HG02759 (cell line): Measurements from ENCODE around the gene IL10RA.
"Not testable (repeated sequence)": the region's sequence is repeated elsewhere in the genome, so short reads cannot be mapped to it uniquely, and the experiment has no call there.

Experiments
- ATAC-seq: cut with Tn5 transposase; IDR thresholded peaks from one replicate; pipeline ENCODE4 v1.9.1; 2021; ENCODE audit warnings: mild to moderate bottlenecking, moderate library complexity; ENCODE audit not compliant: unreplicated experiment

Gene IL10RA

DNA sequence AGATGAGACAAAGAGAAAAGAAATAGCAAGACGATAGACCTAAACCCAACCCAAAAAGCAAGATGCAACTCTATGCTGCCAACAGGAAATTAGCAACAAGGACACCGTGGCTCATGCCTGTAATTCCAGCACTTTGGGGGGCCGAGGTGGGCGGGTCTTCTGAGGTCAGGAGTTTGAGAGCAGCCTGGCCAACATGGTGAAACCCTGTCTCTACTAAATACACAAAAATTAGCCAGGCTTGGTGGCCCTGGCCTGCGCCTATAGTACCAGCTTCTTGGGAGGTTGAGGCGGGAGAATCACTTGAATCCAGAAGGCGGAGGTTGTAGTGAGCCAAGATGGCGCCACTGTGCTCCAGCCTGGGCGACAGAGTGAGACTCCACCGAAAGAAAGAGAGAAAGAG, 24.3 kb upstream of the IL10RA start:
- no peak for ATAC-seq

DNA sequence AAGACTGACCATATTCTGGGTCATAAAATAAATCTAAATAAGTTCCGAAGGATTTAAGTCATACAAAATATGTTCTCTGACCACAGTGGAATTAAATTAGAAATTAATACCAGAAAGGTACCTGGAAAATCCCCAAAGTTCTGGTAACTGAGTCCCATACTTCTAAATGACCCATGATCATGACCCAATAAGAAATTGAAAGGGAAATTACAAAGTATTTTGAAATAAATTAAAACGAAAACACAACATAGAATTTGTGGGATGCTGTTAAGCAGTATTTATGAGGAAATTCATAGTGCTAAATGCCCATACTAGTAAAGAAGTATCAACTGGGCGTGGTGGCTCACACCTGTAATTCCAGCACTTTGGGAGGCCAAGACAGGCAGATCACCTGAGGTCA, 23.4 kb upstream of the IL10RA start:
- ATAC-seq, result no peak

DNA sequence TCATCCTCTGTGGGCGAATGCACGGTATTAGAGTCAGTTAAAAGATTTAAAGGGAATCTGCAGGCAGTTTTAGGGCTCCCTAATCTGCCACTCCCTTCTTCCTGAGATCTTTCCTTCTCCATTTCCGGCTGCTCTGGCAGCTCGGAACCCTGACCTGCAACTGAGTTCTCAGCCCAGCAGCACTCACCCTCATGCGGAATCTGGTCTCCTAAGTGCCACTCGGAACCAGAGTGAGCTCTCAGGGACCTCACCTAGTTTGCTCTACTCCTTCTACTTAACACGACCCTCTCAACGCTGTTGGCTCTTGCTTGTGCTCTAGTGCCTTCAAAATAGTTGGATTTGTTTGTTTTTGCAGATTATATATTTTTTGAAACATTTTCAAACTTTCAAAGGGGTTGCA, 19.3 kb upstream of the IL10RA start:
- no peak for ATAC-seq

DNA sequence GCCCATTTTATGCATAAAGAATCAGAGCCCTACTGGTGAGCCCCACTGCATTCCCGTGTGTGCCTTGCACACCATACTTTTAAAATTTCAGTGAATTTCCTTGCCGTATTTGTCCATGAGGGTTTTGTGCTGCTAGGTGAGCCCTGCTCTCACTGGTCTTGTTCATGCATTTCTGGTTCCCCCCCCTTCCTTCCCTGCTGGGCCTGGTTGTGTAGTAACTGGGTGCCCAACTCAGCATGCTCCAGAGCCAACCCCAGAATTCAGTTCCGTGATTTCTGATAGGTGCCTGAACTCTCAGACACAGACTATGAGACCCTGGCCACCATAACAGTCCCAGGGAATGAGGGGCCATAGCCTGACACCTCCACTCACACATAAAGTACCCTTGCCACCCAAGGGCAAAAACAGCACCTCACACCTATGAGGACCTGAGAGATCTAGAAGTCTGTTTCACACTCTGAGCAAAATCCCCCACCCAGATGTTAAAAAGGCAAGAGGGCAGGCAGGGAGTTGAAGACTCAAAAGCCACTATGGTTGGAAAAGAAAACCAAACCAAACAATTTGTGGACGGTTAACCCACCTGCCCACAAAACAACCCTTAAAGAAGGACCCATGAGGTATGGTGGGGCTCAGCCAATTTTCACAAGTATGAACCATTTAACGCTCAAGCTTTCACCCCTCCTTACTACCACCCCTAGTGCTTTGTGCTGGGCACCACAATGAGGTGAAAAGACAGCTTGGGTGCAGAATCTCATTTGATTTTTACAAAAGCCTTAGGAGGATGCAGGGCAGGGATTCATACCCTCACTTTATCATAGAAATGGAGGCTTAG, 16.8 kb upstream of the IL10RA start:
- ATAC-seq, result no peak

DNA sequence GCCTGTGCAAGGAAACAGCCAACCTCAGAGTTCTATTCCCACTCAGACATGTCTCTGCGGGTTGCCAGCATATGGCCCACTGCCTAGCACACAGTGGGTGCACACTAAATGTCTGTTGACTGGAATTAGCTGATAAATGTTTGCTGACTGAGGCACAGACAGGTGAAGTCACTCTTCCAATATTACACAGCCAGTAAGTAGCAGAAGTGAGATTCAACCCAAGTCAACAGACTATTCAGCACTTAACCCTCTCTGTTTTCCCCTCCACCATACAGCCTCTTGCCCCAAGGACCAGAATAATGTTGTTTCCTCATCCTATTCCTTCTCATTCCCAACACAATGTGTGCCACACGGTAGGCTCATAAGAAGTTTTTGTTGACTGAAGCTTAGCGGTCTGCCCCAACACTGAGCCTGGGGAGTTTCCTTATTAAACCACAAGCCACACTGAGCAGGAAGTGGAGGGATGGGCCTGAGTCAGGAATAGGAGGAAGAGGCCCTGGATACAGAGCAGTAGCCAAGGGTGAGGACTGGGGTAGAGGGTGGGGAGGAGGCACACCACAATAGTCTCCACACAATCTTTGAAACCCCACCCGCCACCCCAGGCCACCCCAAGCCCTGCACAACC, 15.7 kb upstream of the IL10RA start:
- no peak for ATAC-seq

DNA sequence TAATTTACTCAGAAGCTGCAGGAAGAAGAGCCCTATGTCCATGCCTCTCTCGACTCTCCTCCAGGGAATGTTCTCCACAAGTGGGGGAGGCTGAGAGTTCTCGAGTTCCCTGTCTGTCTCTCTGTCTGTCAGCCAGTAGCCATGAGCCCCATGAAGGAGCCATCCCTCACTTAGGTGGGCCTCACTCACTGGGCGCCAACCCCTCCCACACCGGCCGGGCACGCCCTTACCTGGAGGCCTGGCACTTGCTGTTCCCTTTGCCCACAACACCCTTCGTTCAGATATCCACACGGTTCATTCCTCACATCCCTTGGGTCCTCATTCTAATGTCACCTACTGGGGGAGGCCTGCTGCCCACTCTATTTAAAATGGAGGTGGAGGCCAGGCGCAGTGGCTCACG, 14.2 kb upstream of the IL10RA start:
- no peak for ATAC-seq

DNA sequence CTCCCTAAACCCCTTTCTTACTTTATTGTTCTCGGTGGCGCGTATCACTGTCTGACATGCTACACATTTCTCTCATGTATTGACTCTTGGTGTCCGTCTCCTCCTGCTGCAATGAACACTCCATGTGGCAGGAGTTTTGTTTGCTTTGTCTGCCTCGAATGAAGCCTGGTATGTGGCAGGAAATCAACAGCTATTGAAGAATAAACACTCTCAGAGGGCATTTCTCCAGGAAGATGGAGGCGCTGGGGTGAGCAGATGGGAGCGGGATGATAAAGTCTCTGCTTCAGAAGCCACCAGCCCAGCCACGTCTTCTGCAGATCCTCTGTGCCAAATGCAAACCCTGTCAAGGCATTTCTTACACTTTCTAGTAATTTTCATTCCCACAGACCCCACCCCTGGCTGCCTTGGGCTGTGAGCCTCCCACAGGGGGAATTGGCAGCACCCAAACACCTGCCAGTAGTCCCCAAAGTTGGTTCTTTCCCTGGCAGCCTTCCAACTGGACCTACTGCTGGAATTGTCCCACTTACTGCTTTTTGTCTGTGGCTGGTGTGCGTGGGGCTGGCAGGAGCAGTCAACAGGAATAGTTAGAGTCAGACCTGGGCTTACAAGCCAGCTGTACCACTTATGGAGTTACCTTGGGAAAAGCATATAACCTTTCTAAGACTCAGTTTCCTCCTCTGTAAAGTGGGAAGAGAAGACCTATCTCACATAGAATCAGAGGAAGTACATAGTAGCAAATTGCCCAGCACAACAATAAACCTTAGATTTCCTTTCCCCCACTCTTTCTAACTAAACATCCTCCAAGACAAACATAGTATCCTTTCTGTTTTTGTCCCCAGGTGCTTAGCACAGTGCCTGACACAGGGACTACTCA, 13.3 kb upstream of the IL10RA start:
- no peak for ATAC-seq

DNA sequence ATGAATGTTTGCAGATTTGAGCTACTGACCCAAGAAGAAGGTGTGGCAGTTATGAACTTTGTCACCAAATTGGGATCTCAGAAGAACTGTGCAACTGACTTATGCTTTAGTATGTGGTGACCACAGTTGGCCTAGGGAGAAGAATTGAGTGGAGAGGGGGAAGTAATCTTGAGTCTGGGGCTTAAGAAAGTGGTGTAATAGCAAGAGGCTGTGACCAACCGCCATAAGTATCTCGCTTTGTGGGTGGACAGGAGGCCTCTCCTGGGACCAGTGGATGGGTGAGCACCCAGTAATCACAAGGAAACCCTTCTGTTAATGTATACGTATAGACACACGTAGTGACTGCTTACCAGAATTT, 12.7 kb upstream of the IL10RA start:
- ATAC-seq, result no peak

DNA sequence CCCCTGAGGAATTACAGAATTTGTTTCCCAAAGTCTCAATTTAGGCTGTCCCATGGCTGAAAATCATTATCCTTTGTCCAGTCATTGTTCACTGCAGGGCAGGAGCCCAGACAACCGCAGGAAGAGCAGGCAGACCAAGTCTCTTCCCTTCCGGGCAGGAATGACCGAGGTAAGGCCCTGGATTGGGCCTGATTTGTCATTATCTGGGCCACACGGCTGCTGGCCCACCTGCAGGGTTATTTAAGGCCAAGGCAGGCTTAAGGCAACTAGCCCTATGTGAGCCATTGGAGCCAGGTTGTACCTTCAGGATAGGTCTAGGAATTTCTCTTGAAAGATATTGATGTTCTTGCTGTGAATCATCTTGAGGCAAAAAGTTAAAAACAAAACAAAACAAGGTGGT, 9.7 kb upstream of the IL10RA start:
- no peak for ATAC-seq

DNA sequence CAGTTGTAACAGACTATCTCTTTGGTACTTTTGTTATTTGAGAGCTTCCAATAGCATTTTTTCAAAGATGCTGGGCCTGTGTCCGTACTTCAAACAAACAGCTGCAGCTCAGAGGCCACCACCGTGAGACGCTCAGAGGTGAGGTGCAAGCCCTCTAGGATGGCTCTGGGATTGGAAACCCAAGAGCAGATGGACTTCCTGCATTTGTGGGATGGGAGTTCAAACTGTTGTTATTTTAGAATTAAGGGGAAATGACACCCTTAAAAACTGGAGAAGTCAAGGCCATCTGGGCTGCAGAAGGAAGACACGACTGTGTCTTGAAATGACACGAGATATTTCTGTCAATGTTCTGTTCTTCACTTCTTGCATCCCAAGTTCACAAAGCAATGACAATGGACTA, 9.2 kb upstream of the IL10RA start:
- ATAC-seq, result no peak

DNA sequence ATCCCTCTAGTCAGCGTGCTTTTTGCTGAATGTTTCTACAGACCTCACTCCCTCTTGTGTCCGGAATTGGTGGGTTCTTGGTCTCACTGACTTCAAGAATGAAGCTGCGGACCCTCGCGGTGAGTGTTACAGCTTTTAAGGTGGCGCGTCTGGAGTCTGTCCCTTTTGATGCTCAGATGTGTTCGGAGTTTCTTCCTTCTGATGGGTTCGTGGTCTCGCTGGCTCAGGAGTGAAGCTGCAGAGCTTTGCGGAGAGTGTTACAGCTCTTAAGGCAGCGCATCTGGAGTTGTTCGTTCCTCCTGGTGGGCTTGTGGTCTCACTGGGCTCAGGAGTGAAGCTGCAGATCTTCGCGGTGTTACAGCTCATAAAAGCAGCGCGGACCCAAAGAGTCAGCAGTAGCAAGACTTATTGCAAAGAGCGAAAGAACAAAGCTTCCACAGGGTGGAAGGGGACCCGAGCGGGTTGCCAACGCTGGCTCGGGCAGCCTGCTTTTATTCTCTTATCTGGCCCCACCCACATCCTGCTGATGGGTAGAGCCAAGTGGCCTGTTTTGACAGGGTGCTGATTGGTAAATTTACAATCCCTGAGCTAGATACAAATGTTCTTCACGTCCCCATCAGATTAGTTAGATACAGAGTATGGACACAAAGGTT, 8.5 kb upstream of the IL10RA start:
- not testable (repeated sequence) for ATAC-seq

DNA sequence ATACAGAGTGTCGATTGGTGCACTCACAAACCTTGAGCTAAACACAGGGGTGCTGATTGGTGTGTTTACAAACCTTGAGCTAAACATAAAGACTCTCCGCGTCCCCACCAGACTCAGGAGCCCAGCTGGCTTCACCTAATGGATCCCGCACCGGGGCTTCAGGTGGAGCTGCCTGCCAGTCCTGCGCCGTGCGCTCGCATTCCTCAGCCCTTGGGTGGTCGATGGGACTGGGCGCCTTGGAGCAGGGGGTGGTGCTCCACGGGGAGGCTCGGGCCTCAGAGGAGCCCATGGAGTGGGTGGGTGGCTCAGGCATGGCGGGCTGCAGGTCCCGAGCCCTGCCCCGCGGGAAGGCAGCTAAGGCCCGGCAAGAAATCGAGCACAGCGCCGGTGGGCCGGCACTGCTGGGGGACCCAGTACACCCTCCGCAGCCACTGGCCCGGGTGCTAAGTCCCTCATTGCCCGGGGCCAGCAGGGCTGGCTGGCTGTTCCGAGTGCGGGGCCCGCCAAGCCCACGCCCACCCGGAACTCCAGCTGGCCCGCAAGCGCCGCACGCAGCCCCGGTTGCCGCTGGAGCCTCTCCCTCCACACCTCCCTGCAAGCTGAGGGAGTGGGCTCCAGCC, 7.8 kb upstream of the IL10RA start:
- not testable (repeated sequence) for ATAC-seq

DNA sequence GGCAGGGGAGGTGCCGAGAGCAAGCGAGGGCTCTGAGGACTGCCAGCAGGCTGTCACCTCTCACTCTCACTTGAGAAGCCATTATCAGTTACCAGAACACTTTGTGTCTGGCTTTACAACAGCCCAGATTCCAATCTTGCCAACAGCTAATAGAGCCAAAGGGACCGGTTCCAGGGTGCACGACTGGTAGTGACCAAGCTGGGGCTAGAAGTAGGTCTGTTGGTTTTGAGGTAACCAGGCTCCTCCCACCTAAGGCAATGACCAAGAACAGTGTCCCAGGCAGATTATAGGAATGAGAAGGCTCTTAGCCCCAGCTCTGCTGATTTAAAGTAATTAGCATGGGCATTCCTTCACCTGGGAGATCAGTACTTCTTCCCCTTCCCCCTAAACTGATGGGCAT, 7.2 kb upstream of the IL10RA start:
- ATAC-seq, result no peak

DNA sequence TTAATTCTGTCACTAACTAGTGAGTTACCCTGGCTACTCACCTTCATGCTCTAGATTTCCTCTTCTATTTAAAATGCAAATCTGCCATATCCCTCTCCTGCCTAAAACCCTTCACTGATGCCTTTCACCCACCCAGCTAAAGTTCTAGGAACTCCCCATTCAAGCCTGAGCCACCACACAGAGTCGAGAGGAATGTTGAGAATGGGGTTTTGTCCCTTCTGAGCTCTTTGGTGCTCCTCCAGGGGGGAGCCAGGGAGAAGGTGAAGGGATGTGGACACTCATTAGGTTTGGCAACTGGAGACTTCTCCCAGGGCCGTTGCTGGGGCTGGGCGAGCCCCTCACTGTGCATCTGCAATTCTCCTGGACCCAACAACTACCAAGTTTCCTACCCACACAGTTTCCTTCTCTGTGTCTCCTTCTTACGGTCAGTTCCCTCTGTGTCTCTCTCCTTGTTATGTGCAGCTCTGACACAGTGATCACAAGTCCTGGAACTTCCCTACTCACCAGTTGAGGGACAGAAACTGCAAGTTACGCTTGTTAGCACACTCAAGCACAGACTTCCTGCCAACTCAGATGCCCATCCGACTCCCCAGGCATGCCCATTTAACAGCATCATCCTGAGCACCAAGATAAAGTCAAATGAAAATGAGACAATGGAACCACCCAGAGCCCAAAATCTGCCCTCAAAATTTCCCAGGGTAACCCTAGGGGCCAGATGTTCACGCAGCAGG, 6.5 kb upstream of the IL10RA start:
- ATAC-seq, result peak; percentile 78

DNA sequence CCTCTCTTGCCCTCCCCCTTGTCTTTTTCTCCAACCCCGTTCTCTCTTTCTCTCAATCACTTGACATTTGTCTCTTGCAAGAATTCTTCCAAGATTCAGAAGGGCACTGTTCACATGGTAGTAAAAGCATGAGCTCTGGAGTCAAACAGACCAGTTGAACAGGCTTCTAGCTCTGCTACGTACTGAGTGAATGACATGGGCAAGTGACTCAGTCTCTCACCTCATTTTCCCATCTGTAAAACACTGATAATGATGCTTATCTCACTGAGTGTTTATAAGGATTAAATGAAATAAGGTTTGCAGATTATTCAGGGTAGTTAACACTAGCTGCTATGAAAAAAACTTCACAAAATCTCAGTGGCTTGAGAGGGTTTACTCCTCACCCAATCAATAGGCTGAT, 5.9 kb upstream of the IL10RA start:
- peak; percentile 21 for ATAC-seq

DNA sequence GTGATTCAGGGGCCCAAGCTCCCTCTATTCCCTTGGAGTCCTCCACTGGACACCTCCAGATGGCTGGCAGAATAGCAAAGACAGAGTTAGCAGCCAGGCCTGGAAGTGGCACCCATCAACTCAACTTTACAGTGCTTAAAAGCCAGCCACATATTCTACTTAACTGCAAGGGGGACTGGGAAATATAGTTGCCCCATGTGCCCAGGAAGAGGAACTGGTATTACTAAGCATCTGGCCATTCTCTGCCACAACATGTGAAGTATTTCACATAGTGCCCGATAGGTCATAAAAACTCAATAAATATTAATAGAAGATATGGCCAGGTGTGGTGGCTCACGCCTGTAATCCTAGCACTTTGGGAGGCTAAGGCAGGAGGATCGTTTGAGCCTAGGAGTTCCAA, 5.5 kb upstream of the IL10RA start:
- ATAC-seq, result no peak

DNA sequence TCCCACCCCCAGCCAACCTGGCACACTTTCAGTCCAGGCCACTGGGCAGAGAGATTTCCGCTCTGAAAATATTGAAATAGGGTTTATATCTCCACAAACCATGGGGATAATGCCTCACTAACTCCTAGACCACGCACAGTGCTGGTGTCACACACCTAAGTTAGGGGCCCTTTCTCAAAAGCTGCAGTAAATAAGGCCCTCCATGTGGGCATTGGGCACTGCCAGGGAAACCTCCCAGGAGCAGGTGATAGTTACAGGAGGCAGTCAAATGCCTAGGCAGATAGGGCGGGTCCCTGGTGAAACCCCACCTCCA, 3.1 kb upstream of the IL10RA start:
- no peak for ATAC-seq

DNA sequence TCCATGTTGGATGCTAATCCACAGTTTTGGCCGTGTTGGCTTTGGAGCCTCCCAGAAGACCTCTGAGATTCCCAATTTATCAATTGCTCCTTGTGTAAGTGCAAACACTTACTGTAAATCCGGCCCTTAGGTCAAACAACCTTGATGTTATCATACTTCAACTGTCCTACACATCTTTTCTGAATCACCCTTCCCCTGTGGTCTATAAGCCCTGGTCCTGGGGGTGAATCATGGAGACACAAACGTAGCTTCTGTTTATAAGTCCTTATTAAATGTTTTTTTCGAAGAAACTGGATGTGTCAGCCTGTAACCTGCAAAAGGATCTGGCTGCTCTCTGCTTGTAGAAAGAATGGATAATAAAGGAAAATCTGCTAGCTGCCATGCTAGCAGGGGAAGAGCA, 1.7 kb upstream of the IL10RA start:
- no peak for ATAC-seq

DNA sequence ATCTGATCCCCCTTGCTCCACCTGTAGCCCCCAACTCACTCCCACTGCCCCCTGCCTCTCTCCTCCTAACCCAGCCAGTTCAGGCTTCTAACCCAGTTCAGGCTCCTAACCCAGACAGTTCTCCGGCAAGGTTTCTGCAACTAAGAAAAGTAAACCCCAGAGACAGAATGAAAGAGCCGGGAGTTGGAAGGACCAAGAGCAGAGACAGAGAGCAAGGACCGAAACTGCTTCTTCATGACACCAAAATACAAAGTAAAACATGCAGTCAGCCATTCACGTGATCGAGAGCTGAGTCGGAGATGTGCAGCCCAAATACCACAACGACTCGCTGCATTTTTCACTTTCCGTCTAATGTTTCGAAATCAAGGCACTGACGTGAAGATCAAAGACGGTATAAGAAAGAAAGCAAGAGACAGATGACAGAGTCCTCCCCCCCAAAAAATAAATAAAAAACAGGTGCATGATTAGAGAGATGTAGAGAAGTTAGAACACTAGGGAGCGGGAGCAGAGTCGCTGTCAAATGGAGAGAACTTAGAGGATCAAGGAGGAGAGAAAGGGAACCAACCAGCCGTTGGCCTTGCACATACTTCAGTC, 884 bp downstream of the IL10RA start:
- ATAC-seq, result peak; percentile 38
